ENCODE measurements around the gene INTS11. TPM values are rescaled to one million over a fixed set of nuclear protein-coding genes. Genes with fewer than 3 reads are reported as not detected.

The INTS11 gene
- total RNA-seq, 3 donors from 2014 or later = 68.6 to 125 (median 119) TPM

DNA sequence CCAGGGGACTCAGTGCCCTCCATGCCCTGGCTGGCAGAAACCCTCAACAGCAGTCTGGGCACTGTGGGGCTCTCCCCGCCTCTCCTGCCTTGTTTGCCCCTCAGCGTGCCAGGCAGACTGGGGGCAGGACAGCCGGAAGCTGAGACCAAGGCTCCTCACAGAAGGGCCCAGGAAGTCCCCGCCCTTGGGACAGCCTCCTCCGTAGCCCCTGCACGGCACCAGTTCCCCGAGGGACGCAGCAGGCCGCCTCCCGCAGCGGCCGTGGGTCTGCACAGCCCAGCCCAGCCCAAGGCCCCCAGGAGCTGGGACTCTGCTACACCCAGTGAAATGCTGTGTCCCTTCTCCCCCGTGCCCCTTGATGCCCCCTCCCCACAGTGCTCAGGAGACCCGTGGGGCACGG lies 3.8 kb upstream of the INTS11 start:
- Histone ChIP-seq H3K4me1 (peaks cover 21% of the 10 kb centered on the region in 2 donors), H3K36me3 (no peaks in the 10 kb centered on the region), H3K27me3 (no peaks in the 10 kb centered on the region), H3K4me3 (no peak overlapping the region), H3K9me3 (no peaks in the 10 kb centered on the region), H3K27ac (no peak overlapping the region)
- no peak for DNase-seq (ENCODE audit: low spot score in 2 of 2)
- TF ChIP-seq POLR2A (IDR thresholded peaks at IDR 0.05) = no peak
- TF ChIP-seq, protein P1, sequence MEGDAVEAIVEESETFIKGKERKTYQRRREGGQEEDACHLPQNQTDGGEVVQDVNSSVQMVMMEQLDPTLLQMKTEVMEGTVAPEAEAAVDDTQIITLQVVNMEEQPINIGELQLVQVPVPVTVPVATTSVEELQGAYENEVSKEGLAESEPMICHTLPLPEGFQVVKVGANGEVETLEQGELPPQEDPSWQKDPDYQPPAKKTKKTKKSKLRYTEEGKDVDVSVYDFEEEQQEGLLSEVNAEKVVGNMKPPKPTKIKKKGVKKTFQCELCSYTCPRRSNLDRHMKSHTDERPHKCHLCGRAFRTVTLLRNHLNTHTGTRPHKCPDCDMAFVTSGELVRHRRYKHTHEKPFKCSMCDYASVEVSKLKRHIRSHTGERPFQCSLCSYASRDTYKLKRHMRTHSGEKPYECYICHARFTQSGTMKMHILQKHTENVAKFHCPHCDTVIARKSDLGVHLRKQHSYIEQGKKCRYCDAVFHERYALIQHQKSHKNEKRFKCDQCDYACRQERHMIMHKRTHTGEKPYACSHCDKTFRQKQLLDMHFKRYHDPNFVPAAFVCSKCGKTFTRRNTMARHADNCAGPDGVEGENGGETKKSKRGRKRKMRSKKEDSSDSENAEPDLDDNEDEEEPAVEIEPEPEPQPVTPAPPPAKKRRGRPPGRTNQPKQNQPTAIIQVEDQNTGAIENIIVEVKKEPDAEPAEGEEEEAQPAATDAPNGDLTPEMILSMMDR (IDR thresholded peaks at IDR 0.05) = no peak
- TF ChIP-seq POLR2AphosphoS5 (IDR thresholded peaks at IDR 0.05) = no peak
- intact Hi-C loops (cut with DNase I; ENCODE audit: low total_unique reads) = no loop called here

DNA sequence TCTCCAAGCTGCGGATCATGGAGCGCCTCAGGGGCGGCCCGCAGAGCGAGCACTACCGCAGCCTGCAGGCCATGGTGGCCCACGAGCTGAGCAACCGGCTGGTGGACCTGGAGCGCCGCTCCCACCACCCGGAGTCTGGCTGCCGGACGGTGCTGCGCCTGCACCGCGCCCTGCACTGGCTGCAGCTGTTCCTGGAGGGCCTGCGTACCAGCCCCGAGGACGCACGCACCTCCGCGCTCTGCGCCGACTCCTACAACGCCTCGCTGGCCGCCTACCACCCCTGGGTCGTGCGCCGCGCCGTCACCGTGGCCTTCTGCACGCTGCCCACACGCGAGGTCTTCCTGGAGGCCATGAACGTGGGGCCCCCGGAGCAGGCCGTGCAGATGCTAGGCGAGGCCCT lies 2.8 kb upstream of the INTS11 start:
- Histone ChIP-seq H3K4me3 (no peak overlapping the region), H3K9me3 (no peaks in the 10 kb centered on the region), H3K36me3 (no peaks in the 10 kb centered on the region), H3K27me3 (no peaks in the 10 kb centered on the region), H3K27ac (no peak overlapping the region), H3K4me1 (peaks cover 13 to 19% of the 10 kb centered on the region in 2 donors)
- DNase-seq (ENCODE audit: low spot score in 2 of 2) = no peak
- TF ChIP-seq POLR2AphosphoS5 (IDR thresholded peaks at IDR 0.05) (no peak), POLR2A (IDR thresholded peaks at IDR 0.05) (no peak)
- TF ChIP-seq, protein P1 (IDR thresholded peaks at IDR 0.05) = no peak
- intact Hi-C loops (cut with DNase I; ENCODE audit: low total_unique reads) = no loop called here

DNA sequence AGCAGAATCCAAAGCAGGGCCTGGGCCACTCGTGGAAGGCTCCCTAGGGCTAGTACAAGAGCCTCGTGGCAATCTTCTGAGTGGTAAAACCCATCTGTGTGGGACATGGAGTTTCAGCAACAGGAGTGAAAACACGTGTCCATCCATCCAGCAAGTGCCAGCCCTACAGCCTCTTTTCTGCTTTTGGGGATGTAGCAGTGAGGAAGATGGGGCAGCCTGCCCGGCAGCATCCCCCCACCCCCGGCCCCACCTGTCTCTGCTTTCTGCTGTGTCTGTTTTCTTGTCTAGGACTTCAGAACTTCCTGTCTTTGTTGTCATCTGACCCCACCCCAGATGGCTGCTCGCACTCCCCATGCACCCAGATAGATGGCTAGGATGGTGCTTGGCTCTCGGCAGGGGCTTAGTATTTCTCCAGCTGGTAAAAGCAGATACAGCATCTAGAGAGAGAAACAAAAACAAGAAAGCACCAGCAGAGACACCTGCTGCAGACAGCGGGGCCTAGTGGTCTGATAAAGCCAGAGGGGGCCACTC lies 1.7 kb upstream of the INTS11 start:
- intact Hi-C loops (cut with DNase I; ENCODE audit: low total_unique reads) = no loop called here
- DNase-seq (ENCODE audit: low spot score in 2 of 2) = no peak
- Histone ChIP-seq H3K4me3 (peak overlapping the region; percentile 96 to 100 (median 98)), H3K9me3 (no peaks in the 10 kb centered on the region), H3K4me1 (peaks cover 10 to 17% of the 10 kb centered on the region in 2 donors), H3K27ac (peak overlapping the region; percentile 91 to 93), H3K27me3 (no peaks in the 10 kb centered on the region), H3K36me3 (no peaks in the 10 kb centered on the region)
- TF ChIP-seq POLR2A (IDR thresholded peaks at IDR 0.05) = no peak
- TF ChIP-seq, protein P1 (IDR thresholded peaks at IDR 0.05) = no peak

DNA sequence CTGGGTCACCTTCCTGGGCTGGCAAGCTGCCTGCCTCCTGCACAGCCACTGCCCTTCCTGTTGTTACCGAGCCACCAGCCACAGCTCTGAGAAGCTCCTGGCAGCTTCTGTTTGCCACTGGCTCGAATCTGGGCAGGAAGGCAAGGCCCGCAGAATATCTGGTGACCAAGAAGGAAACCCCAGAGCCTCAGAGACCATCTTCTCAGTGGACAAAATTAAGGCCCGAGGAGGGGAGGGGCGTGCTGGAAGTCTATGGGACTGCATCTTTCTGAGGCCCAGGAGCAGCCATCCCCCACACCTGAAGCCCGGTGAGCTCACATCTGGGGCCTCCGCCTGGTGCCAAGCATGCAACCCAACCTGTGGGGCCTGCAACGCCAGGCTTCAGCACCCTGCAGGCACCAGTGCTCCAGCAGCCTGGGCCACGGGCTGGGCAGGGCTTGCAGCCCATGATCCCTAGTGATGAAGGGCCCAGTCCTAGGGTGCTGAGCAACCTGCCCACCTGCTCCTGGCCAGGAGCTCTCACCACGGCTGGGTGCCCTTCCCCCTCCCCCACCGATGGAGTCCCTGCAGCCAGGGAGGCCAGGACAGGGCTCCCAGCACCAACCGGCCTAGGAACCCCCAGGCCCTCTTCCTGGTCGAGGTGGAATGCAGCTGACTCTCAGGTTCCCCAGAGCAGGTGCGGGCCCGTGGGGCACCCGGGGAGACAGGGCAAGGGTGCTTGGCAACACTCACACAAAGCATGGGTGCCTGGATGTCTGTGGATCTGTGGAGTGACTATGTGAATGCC lies 1.0 kb upstream of the INTS11 start:
- intact Hi-C loops (cut with DNase I; ENCODE audit: low total_unique reads) = loop anchor here (1.0 kb wide), 1 partner anchor 26 kb away; no protein-coding TSS in a partner anchor
- peak; percentile 59 to 69 for DNase-seq (ENCODE audit: low spot score in 2 of 2)
- peak overlapping the region; percentile 91 to 93 for H3K27ac ChIP-seq

More for the DNA sequence above, 1.0 kb upstream of the INTS11 start:
- H3K4me1 ChIP-seq = peaks cover 10 to 17% of the 10 kb centered on the region in 2 donors
- peak overlapping the region; percentile 96 to 100 (median 98) for H3K4me3 ChIP-seq
- no peaks in the 10 kb centered on the region for H3K27me3 ChIP-seq
- no peaks in the 10 kb centered on the region for H3K36me3 ChIP-seq
- TF ChIP-seq POLR2A (IDR thresholded peaks at IDR 0.05) (no peak), POLR2AphosphoS5 (IDR thresholded peaks at IDR 0.05) (no peak)
- TF ChIP-seq, protein P1 (IDR thresholded peaks at IDR 0.05) = no peak
- H3K9me3 ChIP-seq = no peaks in the 10 kb centered on the region

All from breast epithelium (tissue), 4 donors.